GM18498 (cell line): ENCODE data around the gene CLEC3A.
"Not testable (repeated sequence)": the region's sequence is repeated elsewhere in the genome, so short reads cannot be mapped to it uniquely, and the experiment has no call there.

Experiments used
- ATAC-seq: cut with Tn5 transposase; IDR thresholded peaks from one replicate; pipeline ENCODE4 v1.9.1; 2021; ENCODE audit warnings: mild to moderate bottlenecking, moderate library complexity; ENCODE audit not compliant: unreplicated experiment

Gene CLEC3A

DNA sequence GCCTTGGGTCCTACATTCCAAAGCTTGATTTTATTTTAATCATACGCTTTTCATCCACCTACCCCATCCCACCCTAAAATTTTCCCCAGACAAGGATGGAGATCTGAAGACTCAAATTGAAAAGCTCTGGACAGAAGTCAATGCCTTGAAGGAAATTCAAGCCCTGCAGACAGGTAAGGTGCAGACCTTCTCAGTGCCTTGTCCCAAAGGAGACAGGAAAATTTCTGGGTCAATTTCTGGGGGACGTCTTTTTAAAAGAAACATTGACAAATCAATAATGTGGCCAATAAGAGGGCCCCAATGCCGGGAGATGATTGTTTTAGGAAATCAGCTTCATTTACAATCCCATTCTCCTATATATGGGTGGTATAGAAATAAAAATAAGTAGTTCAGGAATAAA is 5.7 kb downstream of the CLEC3A start:
- no peak for ATAC-seq

DNA sequence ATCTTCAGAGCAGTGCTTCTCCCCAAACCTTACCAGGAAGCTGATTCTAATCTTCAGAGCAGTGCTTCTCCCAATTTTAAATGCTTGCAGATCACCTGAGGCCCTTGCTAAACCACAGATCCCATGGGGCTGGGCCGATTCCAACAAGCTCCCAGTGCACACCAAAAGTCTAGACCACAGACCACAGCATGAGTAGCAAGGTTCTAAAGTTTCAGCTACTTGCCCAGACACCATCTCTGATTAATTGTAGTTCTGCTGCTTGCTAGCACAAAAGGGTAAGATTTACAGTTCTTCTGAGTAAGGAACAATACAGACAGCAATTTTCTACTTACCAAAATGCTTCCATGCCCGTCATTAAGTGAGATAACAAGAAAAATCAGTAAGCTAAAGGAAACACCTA is 12.2 kb downstream of the CLEC3A start:
- ATAC-seq: no peak

DNA sequence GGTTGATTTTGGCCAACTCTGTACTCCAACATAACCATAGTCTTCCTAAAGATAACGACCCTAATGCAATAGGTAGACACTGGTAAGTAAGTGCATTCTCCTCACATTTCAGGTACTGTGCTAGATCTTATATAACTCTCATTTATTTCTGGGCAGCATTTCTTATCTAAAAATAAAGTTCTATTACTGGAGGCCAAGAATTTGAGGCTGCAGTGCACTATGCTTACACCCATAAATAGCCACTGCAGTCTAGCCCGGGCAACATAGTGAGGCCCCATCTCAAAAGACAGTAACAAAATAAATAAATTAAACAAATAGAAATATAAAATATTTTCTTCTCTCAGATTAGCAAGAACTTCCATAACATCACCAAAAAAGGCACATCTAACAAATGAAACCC is 12.7 kb downstream of the CLEC3A start:
- ATAC-seq: no peak

DNA sequence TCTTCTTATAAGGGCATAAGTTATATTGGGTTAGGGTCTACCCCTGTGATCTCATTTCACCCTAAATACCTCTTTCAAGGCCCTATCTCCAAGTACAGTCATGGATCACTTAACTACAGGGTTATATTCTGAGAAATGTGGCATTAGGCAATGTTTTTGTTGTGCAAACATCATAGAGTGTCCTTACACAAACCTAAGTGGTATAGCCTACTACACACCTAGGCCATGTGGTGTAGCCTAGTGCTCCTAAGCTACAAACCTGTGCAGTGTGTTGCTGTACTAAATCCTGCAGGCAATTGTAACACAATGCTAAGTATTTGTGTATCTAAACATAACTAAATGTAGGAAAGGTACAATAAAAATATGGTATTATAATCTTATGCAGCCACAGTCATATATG is 18.0 kb downstream of the CLEC3A start:
- no peak for ATAC-seq

DNA sequence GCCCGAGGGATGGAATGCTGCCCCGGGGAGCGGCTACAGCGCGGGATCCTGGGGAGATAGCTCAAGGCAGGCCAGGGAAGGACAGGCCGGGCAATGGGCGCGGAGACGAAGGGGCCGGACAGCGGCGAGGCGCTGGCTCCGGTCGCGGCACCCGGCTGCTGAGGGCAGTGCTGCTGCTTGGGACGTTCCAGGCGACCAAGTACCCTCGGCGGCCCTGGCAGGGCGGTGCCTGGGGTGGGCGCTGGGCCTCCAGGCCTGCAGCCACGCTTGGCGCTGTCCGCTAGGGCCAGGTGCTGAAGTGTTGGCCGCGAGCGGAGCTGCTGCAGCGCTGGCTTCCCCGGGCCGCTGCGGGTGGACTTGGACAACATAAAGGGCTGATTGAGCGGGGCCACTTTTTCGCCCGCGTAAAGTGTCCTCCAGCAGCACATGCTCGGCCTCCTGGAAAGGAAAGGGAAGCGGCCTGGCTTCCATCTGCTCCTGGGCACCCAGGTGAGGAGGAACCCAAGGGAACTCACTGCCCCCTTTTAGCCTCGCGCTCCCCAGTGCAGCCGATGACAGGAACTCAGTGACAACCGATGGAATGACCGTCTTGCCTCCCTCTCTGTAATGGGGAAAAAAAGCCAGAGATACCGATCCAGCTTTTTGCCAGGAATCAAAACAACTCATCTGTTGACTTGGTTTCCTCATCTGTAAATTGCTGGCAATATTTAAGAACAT is 23.7 kb downstream of the CLEC3A start:
- ATAC-seq: no peak

DNA sequence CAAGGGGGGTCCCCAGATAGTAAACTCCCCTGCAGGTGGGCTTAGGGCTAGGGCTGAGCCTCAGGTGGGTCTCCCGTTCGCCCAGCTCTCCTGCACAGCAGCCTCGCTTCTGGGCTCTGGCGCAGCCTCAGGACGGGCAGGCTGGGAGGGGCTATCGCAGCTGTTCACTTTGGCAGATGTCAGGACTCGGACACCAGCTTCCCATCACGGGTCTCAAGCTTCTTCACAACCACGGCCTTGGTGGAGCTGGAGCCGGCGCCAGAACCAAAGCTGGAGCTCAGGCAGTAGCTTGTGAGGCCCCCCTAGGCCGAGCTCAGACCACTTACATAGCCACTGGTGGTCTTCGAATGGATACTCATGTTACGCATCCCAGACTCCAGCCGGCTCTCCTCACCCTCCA is 26.0 kb downstream of the CLEC3A start:
- ATAC-seq: no peak

DNA sequence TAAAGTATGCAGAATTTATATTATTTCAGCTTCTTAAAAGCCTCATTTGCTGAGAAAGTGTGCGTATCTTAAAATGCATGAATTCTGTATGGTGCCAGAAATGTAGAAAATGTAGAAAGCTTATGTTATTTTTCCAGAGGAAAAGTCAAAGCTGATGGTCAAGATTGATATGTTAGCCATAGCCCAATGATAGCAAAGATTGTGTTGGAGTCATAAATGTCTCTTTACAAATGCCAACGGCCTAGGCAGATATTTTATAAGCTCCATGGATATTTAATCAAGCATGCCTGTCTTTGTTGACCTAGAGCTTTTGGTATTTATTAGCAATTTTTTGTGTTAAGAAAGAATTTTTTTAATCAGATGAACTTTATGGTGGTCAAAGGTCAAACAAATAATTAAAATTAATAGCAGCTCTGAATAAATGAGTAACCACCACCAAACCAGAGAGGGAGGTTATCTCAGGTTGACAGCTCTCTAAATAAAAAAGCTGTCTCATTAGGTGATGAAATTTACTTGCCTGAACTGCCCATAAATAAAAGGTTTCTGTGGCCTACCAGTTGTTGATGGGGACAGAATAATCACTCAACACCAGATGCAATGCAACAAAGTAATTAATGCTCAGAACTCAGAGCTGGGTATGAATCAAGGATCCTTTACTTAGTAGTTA is 28.5 kb downstream of the CLEC3A start:
- ATAC-seq: no peak

DNA sequence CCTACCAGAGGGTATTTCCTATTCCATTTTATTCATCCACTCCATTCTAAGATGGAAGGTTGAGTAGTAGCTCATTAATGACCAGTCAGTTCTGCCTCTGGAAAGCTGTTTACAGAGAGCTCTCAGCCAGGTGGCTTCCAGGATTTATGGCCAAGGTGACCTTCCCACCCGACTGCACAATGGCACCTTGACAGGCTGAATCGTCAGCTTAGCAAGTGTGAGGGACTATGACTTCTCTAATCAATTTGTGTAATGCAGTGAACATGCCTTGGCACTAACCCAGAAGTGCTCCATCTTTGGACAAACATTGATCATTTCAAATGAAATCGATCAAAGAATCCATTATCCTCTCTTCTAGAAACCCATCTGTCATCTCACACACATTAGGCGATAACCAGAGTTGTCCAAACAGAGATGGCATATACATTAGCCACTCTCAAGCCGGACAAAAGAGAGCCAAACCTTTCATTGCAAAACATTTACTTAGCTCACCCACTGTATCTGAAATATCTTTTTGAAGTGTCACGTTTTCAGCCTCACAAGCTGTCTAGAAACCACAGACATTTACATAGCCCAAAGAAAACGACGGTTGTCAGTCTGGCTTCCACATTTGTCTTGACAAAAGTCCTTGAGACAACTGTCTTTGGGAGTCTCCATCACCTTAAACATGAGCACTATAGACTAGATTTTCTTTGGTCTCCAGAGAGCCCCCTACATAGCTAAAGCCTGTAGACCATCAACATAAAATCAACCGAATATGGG is 35.6 kb downstream of the CLEC3A start:
- ATAC-seq: no peak

DNA sequence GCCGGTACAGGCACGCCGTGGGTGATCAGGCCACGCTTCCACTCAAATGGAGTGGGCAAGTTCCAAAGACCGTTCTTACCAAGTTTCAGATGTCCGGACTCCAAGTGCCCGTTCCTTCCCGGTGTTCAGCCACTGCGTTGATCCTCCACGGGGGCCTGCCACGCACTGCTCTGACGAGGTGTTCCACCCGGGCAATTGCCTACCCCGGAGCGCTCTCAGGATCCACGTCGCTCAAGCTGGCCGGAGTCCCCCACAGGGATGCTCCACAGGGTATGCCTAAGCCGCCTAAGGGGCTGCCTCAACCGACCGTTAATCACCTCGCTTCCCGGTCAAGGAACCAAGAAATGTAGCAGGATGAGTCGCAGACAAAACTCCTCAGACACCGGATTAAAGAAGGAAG is 37.5 kb downstream of the CLEC3A start:
- not testable (repeated sequence) for ATAC-seq

DNA sequence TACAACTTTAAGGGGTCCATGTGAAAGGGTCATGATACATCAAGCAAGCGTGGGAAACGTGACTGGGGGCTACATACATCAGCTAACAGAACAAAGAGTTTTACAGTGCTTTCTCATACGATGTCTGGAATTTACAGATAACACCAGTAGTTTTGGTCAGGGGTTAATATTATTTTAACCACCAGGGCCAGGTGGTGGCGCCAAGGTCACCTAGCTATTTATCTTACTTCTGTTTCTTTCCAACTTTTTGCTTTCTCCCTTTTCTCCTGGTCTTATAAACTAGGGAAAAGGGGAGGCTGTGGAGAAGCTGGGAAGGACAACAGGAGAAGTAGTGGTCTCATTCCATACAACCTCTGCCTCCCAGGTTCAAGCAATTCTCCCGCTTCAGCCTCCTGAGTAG is 37.9 kb downstream of the CLEC3A start:
- ATAC-seq: no peak

DNA sequence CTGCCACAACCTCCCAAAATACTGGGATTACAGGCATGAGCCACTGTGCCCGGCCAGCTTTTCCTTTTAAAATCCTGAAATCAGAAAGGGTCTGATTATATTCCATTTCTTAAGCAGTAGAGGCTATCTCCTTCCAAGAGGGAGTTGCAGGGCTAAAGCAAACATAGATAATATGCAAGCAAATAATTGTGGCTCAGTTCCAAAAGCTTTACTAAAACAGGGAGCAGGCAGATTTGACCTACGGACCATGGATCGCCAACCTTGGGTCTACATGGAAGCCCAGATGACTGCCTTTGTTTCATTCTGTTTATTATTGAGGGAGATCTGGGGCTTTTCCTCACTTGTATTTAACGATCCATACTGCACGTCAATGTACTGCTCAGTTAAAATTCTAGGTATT is 38.5 kb downstream of the CLEC3A start:
- no peak for ATAC-seq

DNA sequence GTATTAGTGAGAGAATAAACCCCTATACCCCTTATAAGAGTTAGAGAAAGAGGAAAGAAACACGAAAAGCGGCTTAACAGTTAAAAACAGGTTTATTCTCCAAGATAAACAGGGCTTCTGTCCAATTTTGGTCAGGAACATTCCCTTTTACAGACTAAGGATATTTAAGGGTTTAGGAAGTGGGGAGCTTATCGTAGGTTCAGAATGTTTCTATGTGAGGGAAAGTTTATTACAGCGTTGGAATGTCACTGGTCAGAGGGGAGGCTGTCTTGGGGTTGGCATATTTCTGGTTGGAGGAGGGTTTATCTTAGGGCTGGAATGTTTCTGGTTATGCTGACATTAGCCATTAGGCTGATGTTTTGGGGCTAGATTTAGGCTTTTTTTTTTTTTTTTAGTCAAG is 43.0 kb downstream of the CLEC3A start:
- no peak for ATAC-seq

DNA sequence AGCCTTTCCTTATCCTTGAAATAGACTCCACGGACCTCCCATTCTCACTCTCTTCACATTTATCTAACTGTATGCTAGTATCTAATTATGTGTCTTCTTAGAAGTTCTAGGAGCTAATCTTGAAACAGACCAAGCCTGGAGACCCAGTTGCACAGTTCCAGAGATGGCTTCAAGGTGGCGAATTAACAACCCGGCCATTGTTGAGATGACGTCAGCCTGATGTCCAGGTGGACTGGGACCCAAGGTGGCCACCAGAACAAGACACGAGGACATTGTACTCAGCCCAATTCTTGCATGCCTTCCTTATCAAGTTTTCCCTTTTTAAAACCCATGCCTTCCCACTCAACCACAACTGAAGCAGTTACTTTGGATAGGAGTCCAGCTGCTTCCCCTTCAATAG is 47.6 kb downstream of the CLEC3A start:
- no peak for ATAC-seq

DNA sequence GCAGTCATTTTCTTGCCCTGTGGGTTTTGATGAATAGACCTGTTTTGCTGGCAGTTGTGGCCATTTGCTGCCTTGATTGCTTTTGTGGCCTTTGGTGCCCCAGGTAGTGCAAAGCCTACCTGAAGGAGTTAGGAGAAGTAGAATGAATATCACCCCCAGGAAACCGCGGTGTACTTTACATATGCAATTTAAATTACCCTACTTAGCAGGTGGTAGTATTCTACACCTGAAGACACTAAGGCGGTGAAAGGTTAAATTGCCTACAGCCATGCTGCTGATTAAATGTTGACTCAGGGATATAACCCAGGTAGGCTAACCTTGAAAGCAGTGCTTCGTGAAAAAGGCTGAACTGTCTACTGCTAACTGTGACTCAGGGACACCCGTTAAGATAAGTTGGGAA is 49.9 kb downstream of the CLEC3A start:
- no peak for ATAC-seq

DNA sequence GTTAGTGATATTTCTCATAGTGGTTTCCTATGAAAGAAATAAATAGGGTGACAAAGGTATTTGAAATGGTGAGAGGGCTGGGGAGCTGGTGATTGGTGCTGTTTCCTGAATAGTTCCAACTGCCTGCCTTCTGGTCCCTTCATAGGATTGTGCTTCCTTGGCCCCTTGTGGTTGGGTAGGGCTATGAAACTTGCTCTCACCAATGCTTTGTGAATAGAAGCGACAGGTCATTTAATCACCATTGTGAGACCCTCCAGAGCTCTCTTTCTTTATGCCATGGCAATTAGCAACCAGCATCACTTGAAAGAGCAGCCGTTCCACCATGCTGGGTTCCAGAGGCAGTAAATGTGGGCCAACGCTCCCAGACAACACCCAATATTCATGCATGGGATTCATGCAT is 53.5 kb downstream of the CLEC3A start:
- no peak for ATAC-seq

DNA sequence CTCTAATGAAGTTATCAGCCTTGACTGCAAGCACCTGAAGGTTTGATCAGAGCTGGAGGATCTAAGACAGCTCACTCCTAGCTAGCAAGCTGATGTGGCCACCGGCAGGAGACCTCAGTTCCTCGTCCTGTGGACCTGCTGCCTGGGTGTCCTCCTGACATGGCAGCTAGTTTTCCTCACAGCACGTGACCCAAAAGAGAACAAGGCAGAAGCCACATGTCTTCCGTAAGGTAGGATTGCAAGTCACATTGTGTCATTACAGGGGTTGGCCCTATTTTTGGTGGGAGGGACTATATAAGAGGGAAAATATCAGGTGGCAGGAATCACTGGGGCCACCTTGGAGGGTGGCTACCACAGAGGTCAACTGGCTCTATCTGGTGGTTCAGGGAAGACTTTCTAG is 59.0 kb downstream of the CLEC3A start:
- ATAC-seq: no peak
